Islet precursor cell (in vitro differentiated cells): ENCODE measurements around the gene PHLDA3.
A peak's percentile ranks its signal among the peaks of the same experiment; 100 is the strongest.
"Not testable (repeated sequence)": the region's sequence is repeated elsewhere in the genome, so short reads cannot be mapped to it uniquely, and the experiment has no call there.

ENCODE experiments used
- DNase-seq: peaks from one replicate; pipeline ENCODE4 v3.0.0-alpha.2; 2018

The PHLDA3 gene

GRCh38 chr1:201485184-201485774 lies 16.3 kb upstream of the PHLDA3 start:
- DNase-seq, result no peak

- no peak for DNase-seq
These were observed 14.5 kb upstream of the PHLDA3 start for GRCh38 chr1:201483373-201483949.

- no peak for DNase-seq
These were observed 13.8 kb upstream of the PHLDA3 start for GRCh38 chr1:201482755-201483154.

- DNase-seq, result peak; percentile 98
These were observed 12.9 kb upstream of the PHLDA3 start for GRCh38 chr1:201481761-201482493.

GRCh38 chr1:201481004-201481380 lies 12.0 kb upstream of the PHLDA3 start:
- DNase-seq, result peak; percentile 75

GRCh38 chr1:201480231-201481003 lies 11.4 kb upstream of the PHLDA3 start:
- peak; percentile 99 for DNase-seq

- no peak for DNase-seq
These were observed 10.3 kb upstream of the PHLDA3 start for GRCh38 chr1:201479201-201479730.

- DNase-seq, result not testable (repeated sequence)
These were observed 9.7 kb upstream of the PHLDA3 start for GRCh38 chr1:201478666-201479065.

GRCh38 chr1:201476670-201477344 lies 7.8 kb upstream of the PHLDA3 start:
- no peak for DNase-seq

GRCh38 chr1:201475915-201476669 lies 7.1 kb upstream of the PHLDA3 start:
- no peak for DNase-seq

- DNase-seq, result no peak
These were observed 6.1 kb upstream of the PHLDA3 start for GRCh38 chr1:201475130-201475529.

GRCh38 chr1:201473296-201473695 lies 4.3 kb upstream of the PHLDA3 start:
- DNase-seq, result no peak

- DNase-seq, result not testable (repeated sequence)
These were observed 3.3 kb upstream of the PHLDA3 start for GRCh38 chr1:201472321-201472720.

GRCh38 chr1:201471772-201472171 lies 2.8 kb upstream of the PHLDA3 start:
- no peak for DNase-seq

GRCh38 chr1:201470581-201470980 lies 1.6 kb upstream of the PHLDA3 start:
- DNase-seq, result no peak

GRCh38 chr1:201469645-201470074 lies 672 bp upstream of the PHLDA3 start:
- DNase-seq, result no peak

- no peak for DNase-seq
These were observed 516 bp downstream of the PHLDA3 start for GRCh38 chr1:201468501-201468843.

- no peak for DNase-seq
These were observed 2.5 kb downstream of the PHLDA3 start for GRCh38 chr1:201466492-201466891.

GRCh38 chr1:201465698-201466290 lies 3.2 kb downstream of the PHLDA3 start:
- DNase-seq, result no peak

- DNase-seq, result peak; percentile 86
These were observed 5.9 kb downstream of the PHLDA3 start for GRCh38 chr1:201463071-201463552.
